T-helper 9 cell (primary cell): ENCODE measurements around the gene ANKMY1.

Source experiments
- DNase-seq: peaks from one replicate; pipeline ENCODE4 v3.0.0-alpha.2; 2020

The ANKMY1 gene

DNA sequence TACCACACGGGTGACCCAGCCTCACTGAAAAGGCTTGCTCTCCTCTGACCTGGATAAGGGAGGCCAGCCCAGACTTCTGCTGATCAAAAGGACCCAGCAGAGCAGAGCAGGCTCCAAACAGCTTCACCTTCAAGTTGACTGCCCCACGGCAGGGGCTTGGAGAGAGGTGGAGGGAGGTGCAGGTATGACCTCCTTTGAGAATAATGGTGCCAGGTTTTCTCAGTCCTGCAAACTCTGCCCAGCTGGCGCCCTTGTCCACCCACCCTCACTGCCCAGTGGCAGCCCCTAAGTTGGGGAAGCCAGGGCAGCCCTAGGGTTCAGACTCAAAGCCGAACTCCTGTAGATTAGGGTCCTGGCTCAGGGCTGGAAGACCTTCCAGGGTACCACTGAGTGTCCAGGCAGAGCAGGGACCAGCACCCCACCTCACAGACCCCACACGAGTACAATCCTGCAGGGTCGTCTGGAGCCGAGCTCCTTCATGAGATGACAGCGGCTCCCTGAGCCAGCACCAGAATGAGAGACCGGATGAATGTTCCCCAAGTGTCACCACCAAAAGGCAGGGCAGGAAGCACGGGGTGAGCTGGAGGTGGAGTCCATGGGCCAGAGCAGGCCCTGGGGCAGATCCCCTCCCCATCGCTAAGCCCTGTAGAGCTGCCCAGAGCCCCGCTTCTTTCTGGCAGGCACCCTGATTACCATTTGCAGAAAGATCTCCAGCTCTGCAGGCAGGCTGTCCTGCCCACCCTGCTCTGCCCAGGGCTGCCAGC lies 125.9 kb downstream of the ANKMY1 start:
- DNase-seq: no peak

DNA sequence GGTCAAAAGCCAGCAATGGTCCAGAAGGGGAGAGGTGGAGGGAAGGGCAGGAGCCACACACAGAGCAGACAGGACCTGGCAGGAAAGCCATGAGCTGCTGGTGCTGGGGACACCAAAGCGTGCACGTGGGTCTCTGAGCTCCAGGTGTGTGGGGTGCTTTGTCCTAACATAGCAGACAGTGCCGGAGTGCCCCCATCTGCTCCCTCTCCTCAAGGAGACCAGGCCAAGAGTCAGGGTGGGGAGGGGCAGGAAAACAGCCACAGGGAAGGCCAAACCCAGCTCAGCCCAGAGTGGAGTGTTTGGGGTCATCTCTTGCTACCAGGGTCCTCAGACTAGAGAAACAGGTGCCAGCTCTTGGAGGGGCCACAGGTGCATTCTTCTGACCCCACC lies 126.5 kb downstream of the ANKMY1 start:
- DNase-seq: no peak

DNA sequence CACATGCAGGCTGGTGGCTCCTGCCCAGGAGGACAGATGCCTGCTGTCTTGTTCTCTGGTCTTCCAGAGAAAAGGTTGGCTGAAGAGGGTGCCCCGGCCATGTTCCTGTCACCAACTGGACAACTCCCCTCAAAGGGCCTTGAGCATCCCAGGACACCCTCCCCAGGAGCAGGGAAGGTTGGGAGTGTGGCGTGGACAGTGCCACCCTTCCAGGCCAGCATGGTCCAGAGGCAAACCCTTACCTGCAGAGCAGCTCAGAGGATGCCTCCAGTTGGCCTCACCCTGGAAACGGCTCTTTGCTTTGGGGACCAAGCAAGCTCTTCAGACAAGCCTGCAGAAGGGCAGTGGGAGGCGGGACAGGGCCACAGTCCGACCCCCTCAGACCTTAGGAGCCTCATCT lies 127.2 kb downstream of the ANKMY1 start:
- no peak for DNase-seq

DNA sequence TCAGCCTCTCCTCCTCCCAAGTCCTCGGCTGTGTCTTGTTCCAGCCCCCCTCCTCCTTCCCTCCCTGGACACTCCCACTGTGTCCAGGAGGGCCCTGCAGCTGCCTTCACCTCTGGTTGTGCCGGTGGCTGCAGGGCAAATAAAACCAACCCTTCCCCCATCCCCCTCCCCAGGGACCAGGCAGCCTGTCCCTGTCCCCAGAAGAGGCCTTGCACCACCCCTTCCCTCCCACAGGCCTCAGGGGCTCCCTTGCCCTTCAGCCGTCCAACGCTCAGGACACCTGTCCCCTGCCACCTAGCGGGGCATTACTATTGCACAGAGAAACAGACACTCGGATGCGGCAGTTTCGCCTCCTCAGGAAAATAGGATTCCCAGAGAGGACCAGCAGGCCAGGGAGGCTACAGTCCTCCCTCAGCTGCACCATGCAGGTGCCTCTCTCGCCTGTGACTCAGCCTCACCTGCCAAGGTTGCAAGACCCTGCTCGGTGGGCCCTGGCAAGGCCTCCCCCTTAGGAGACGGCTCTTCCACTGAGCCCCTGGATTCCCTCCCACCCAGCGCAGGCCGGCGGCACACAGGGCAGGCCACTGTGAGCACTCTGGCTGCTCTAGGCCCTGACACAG lies 127.8 kb downstream of the ANKMY1 start:
- no peak for DNase-seq
